Measurements from ENCODE around the gene MRPL12. TPM values are rescaled to one million over a fixed set of nuclear protein-coding genes. Genes with fewer than 3 reads are reported as not detected.
A peak's percentile ranks its signal among the peaks of the same experiment; 100 is the strongest.

The MRPL12 gene
- polyA plus RNA-seq, 4 donors: 46.3 to 258 (median 170) TPM

DNA sequence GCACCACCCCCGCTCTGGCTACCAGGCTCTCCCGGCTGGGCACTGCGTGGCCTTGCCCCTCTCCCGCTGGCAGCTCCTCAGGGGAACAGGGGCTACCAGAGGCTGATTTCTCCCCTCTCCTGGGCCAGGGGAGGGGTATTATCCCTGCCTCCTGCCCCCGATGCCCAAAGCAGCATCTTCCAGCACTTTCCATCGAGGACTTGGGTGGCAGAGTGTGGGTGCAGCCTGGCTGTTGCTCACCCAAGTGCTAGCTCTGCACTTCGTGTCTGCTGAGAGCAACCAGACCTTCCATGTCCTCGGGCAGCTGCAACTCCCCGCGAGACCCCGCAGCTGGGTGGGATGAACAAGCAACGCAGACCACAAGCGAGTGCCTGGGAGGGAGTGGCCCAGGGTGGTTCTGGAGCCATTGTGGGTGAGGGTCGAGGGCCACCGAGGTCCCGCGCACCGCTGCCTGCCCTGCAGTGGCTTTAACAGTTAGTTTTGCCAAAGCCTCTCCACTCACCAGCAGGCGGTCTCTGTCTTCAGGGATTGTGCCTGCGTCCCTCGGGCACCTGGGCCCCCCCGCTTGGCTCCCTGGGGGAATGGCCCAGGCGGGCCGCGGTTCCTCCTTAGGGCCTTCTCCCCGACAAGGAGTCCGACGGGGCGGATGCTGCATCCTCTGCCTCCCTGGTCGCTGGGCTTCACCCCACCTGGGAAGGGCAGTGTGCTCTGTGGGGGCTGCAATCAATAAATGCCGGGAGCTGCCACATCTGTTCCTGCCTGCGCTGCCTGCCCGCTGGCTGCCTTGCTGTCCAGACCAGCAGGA lies 17.3 kb downstream of the MRPL12 start:
- DNase-seq (no peak), FAIRE-seq (no peak)
- Histone ChIP-seq H3K27me3 (ENCODE audit: control insufficient read depth in 3 of 3, insufficient read depth in 3 of 3, low read length in 3 of 3) (no peaks in the 10 kb centered on the region), H3K36me3 (ENCODE audit: control insufficient read depth in 3 of 3, insufficient read depth in 2 of 3, low read depth in 1 of 3, low read length in 3 of 3) (peaks cover 0 to 52% (median 0%) of the 10 kb centered on the region in 3 donors), H3K27ac (ENCODE audit: low read depth in 1 of 3, low read length in 2 of 3) (no peak overlapping the region), H3K9me3 (ENCODE audit: control insufficient read depth in 2 of 2, insufficient read depth in 1 of 2, low read depth in 1 of 2, low read length in 1 of 2) (no peaks in the 10 kb centered on the region), H3K4me3 (ENCODE audit: low read depth in 1 of 3, low read length in 3 of 3) (no peak overlapping the region), H3K4me1 (ENCODE audit: control insufficient read depth in 3 of 3, insufficient read depth in 2 of 3, low read depth in 1 of 3, low read length in 2 of 3) (peaks cover 0 to 7% (median 2%) of the 10 kb centered on the region in 3 donors)
- 86 to 90% (median 88%) methylated on average over 30 to 33 of the region's 33 CpGs for WGBS, 3 donors

DNA sequence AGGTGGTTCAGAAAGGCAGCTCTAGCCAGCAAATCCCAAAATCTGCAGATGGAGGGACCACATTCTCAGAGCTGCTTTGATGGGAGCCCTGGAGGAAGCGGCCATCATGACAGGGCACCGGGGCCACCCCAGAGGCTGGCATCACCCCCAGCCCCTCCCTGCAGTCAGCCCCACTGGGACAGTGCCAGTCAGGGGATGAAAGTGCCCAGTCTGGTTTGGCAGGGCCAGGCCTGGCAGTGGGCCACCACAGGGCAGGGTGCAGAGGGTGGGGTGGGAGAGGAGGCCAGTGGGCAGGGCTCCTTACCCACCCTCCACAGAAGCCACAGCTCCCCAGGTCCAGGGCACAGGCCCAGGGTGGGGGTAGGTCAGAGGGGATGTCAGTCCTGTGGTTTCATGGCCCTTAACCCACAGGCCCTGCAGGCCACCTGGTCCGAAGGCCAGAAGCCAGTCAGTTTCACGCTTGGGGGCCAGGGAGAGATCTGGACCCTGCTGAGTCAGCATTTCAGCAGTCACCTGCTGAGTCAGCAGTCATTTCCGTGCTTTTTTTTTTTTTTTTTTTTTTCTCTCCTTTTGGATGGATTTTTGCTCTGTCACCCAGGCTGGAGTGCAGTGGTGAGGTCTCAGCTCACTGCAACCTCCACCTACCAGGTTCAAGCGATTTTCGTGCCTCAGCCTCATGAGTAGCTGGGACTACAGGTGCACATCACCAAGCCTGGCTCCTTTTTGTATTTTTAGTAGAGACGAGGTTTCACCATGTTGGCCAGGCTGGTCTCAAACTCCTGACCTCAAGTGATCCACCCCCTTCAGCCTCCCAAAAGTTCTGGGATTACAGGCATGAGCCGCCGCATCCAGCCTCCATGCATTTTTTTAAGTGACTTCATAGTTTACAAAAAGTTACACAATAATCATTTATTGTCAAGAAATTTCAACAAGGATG lies 19.3 kb downstream of the MRPL12 start:
- Histone ChIP-seq H3K27me3 (ENCODE audit: control insufficient read depth in 3 of 3, insufficient read depth in 3 of 3, low read length in 3 of 3) (no peaks in the 10 kb centered on the region), H3K36me3 (ENCODE audit: control insufficient read depth in 3 of 3, insufficient read depth in 2 of 3, low read depth in 1 of 3, low read length in 3 of 3) (peaks cover 0 to 32% (median 0%) of the 10 kb centered on the region in 3 donors), H3K27ac (ENCODE audit: low read depth in 1 of 3, low read length in 2 of 3) (peak overlapping the region in 2 of 3 donors; percentile 26 to 33), H3K9me3 (ENCODE audit: control insufficient read depth in 2 of 2, insufficient read depth in 1 of 2, low read depth in 1 of 2, low read length in 1 of 2) (no peaks in the 10 kb centered on the region), H3K4me1 (ENCODE audit: control insufficient read depth in 3 of 3, insufficient read depth in 2 of 3, low read depth in 1 of 3, low read length in 2 of 3) (peaks cover 0 to 7% (median 2%) of the 10 kb centered on the region in 3 donors), H3K4me3 (ENCODE audit: low read depth in 1 of 3, low read length in 3 of 3) (no peak overlapping the region)
- 22 to 43% (median 27%) methylated on average over 9 to 10 of the region's 10 CpGs for WGBS, 3 donors
- DNase-seq: peak; percentile 30 to 88
- no peak for FAIRE-seq

DNA sequence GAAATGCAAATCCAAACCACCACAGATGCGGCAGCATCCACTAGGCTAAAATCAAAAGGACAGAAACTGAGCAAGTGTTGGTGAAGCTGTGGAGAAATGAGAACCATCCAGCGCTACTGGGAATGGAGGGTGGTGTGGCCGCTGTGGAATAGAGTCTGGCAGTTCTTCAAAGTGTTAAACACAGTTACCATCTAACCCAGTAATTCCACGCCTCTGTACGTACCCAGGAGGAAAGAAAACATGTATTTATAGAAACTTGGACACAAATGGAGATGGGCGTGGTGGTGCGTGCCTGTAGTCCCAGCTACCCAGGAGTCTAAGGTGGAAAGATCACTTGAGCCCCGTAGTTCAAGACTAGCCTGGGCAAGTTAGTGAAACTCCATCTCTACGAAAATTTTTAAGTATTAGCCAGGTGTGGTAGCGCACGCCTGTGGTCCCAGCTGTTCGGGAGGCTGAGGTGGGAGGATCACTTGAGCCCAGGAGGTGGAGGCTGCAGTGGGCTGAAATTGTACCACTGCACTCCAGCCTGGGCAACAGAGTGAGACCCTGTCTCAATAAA lies 20.6 kb downstream of the MRPL12 start:
- H3K27ac ChIP-seq (ENCODE audit: low read depth in 1 of 3, low read length in 2 of 3): no peak overlapping the region
- FAIRE-seq (no peak), DNase-seq (peak in 1 of 2 donors; percentile 42)
- H3K27me3 ChIP-seq (ENCODE audit: control insufficient read depth in 3 of 3, insufficient read depth in 3 of 3, low read length in 3 of 3): no peaks in the 10 kb centered on the region
- 20 to 45% (median 32%) methylated on average over 12 of the region's 12 CpGs for WGBS, 3 donors
- peaks cover 0 to 7% (median 2%) of the 10 kb centered on the region in 3 donors for H3K4me1 ChIP-seq (ENCODE audit: control insufficient read depth in 3 of 3, insufficient read depth in 2 of 3, low read depth in 1 of 3, low read length in 2 of 3)
- H3K9me3 ChIP-seq (ENCODE audit: control insufficient read depth in 2 of 2, insufficient read depth in 1 of 2, low read depth in 1 of 2, low read length in 1 of 2): no peaks in the 10 kb centered on the region
- H3K4me3 ChIP-seq (ENCODE audit: low read depth in 1 of 3, low read length in 3 of 3): no peak overlapping the region
- H3K36me3 ChIP-seq (ENCODE audit: control insufficient read depth in 3 of 3, insufficient read depth in 2 of 3, low read depth in 1 of 3, low read length in 3 of 3): peaks cover 0 to 21% (median 0%) of the 10 kb centered on the region in 3 donors

DNA sequence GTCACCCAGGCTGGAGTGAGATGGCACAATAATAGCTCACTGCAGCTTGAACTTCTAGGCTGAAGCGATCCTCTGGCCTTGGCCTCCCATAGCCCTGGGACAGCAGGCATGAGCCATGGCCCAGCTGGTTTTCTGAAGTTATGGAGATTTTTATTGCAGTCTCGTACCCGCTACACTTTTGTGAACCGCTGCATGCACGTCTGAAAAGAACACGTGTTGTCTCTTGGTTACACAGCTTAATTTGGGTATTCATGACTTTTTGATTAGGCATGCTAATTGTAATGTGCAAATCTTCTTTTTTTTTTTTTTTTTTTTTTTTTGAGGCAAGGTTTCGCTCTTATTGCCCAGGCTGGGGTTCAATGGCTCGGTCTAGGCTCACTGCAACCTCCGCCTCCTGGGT lies 22.3 kb downstream of the MRPL12 start:
- Histone ChIP-seq H3K27ac (ENCODE audit: low read depth in 1 of 3, low read length in 2 of 3) (no peak overlapping the region), H3K4me1 (ENCODE audit: control insufficient read depth in 3 of 3, insufficient read depth in 2 of 3, low read depth in 1 of 3, low read length in 2 of 3) (peaks cover 0 to 7% (median 2%) of the 10 kb centered on the region in 3 donors), H3K4me3 (ENCODE audit: low read depth in 1 of 3, low read length in 3 of 3) (no peak overlapping the region), H3K9me3 (ENCODE audit: control insufficient read depth in 2 of 2, insufficient read depth in 1 of 2, low read depth in 1 of 2, low read length in 1 of 2) (no peaks in the 10 kb centered on the region), H3K27me3 (ENCODE audit: control insufficient read depth in 3 of 3, insufficient read depth in 3 of 3, low read length in 3 of 3) (peaks cover 0 to 4% (median 0%) of the 10 kb centered on the region in 3 donors), H3K36me3 (ENCODE audit: control insufficient read depth in 3 of 3, insufficient read depth in 2 of 3, low read depth in 1 of 3, low read length in 3 of 3) (peaks cover 0 to 8% (median 0%) of the 10 kb centered on the region in 3 donors)
- DNase-seq: no peak
- WGBS, 3 donors: 64 to 84% (median 76%) methylated on average over 9 of the region's 9 CpGs
- FAIRE-seq: no peak

DNA sequence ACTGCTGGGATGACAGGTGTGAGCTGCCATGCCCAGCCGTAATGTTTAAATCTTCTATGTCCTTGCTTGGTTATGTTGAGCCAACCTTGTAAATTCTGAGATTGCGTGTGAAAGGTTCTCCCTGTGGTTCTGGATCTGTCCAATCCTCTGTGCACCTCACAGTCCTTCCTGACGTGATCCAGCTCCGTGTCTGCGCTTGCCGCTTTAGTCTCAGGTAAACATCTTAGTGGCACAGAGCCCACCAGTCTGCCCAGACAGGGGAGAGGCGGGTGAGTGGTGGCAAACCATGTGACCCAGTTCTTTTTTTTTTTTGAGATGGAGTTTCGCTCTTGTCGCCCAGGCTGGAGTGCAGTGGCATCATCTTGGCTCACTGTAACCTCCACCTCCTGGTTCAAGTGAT lies 22.8 kb downstream of the MRPL12 start:
- Histone ChIP-seq H3K4me3 (ENCODE audit: low read depth in 1 of 3, low read length in 3 of 3) (no peak overlapping the region), H3K4me1 (ENCODE audit: control insufficient read depth in 3 of 3, insufficient read depth in 2 of 3, low read depth in 1 of 3, low read length in 2 of 3) (peaks cover 0 to 7% (median 2%) of the 10 kb centered on the region in 3 donors), H3K27me3 (ENCODE audit: control insufficient read depth in 3 of 3, insufficient read depth in 3 of 3, low read length in 3 of 3) (peaks cover 0 to 6% (median 0%) of the 10 kb centered on the region in 3 donors), H3K9me3 (ENCODE audit: control insufficient read depth in 2 of 2, insufficient read depth in 1 of 2, low read depth in 1 of 2, low read length in 1 of 2) (no peaks in the 10 kb centered on the region), H3K36me3 (ENCODE audit: control insufficient read depth in 3 of 3, insufficient read depth in 2 of 3, low read depth in 1 of 3, low read length in 3 of 3) (peaks cover 0 to 2% (median 0%) of the 10 kb centered on the region in 3 donors), H3K27ac (ENCODE audit: low read depth in 1 of 3, low read length in 2 of 3) (no peak overlapping the region)
- FAIRE-seq (no peak), DNase-seq (no peak)
- WGBS, 3 donors: 34 to 73% (median 43%) methylated on average over 9 of the region's 9 CpGs

DNA sequence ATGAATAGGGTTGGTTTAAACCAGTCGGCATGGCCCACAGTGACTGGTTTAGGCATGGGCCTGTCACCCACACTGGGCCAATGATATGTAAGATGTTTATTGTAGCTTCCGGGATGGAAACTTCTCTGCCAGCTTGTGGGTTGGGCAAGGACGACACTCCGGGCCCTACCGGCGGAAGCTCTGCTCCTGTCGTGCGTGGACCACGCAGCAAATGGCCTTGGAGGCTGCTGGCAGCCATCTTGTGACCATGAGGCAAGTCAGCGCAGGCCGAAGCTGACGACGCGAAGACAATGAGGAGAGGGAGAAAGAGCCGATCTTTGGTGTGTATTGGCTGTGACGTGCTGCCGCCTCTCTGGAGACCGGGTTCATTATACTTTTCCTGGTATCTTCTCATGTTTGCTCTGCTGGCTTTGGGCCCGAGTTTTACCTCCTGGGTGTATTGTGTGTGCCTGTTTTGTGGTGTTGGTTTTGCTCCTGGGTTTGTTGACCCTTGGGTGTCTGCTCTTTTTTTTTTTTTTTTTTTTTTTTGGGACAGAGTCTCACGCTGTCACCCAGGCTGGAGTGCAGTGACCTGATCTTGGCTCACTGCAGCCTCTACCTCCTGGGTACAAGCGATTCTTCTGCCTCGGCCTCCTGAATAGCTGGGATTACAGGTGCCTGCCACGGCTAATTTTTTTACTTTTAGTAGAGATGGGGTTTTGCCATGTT lies 24.3 kb downstream of the MRPL12 start:
- peak in 1 of 2 donors; percentile 83 for DNase-seq
- 29 to 71% (median 50%) methylated on average over 23 of the region's 23 CpGs for whole genome bisulfite sequencing, 3 donors
- H3K9me3 ChIP-seq (ENCODE audit: control insufficient read depth in 2 of 2, insufficient read depth in 1 of 2, low read depth in 1 of 2, low read length in 1 of 2): no peaks in the 10 kb centered on the region
- no peak for FAIRE-seq
- peak overlapping the region in 1 of 3 donors; percentile 18 for H3K27ac ChIP-seq (ENCODE audit: low read depth in 1 of 3, low read length in 2 of 3)
- no peaks in the 10 kb centered on the region for H3K36me3 ChIP-seq (ENCODE audit: control insufficient read depth in 3 of 3, insufficient read depth in 2 of 3, low read depth in 1 of 3, low read length in 3 of 3)
- peaks cover 0 to 18% (median 0%) of the 10 kb centered on the region in 3 donors for H3K27me3 ChIP-seq (ENCODE audit: control insufficient read depth in 3 of 3, insufficient read depth in 3 of 3, low read length in 3 of 3)
- H3K4me1 ChIP-seq (ENCODE audit: control insufficient read depth in 3 of 3, insufficient read depth in 2 of 3, low read depth in 1 of 3, low read length in 2 of 3): peaks cover 0 to 5% (median 0%) of the 10 kb centered on the region in 3 donors
- no peak overlapping the region for H3K4me3 ChIP-seq (ENCODE audit: low read depth in 1 of 3, low read length in 3 of 3)

DNA sequence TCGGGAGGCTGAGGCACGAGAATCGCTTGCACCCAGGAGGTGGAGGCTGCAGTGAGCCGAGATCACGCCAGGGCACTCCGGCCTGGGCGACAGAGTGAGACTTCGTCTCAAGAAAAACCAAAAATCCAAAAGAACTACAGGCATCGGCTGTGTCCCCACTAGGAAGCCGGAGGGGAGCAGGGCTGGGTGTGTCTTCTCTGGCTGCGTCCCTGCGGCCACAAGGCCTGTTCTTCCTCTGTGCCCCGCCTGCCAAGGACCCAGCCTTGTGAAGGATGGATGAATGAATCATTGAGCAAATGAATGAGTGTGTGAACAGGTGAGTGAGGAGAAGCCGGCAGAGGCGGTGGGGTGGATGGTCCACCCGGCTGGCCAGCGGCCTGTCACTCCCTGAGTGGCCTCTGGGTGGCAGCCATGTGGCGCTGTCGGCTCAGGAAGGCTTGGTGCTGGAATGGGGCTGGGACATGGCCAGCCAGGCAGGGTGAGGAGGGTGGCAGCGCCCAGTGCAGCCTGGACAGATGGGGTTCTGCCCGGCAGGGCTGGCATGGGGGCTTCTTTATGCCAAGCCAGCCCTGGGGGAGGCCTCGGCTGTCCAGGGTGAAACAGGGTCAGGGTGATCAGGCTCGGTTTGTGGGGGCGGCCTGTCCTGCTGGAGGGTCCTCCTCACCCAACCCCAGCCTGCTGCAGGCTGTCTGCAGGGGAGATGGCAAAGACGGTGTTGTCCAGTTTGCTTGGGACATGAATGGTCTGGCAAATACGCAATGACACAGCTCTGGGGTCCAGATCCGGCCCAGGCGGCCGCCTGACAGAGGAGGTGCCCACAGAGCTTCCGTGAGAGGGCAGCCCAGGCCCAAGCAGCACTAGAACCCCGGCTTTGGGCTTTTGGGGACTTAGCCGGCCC lies 30.6 kb downstream of the MRPL12 start:
- Histone ChIP-seq H3K4me1 (ENCODE audit: control insufficient read depth in 3 of 3, insufficient read depth in 2 of 3, low read depth in 1 of 3, low read length in 2 of 3) (peaks cover 3 to 11% (median 3%) of the 10 kb centered on the region in 3 donors), H3K9me3 (ENCODE audit: control insufficient read depth in 2 of 2, insufficient read depth in 1 of 2, low read depth in 1 of 2, low read length in 1 of 2) (no peaks in the 10 kb centered on the region), H3K27me3 (ENCODE audit: control insufficient read depth in 3 of 3, insufficient read depth in 3 of 3, low read length in 3 of 3) (peaks cover 0 to 25% (median 0%) of the 10 kb centered on the region in 3 donors), H3K4me3 (ENCODE audit: low read depth in 1 of 3, low read length in 3 of 3) (no peak overlapping the region), H3K36me3 (ENCODE audit: control insufficient read depth in 3 of 3, insufficient read depth in 2 of 3, low read depth in 1 of 3, low read length in 3 of 3) (no peaks in the 10 kb centered on the region), H3K27ac (ENCODE audit: low read depth in 1 of 3, low read length in 2 of 3) (peak overlapping the region in 2 of 3 donors; percentile 4 to 5)
- DNase-seq: peak; percentile 80 to 84
- no peak for FAIRE-seq
- 22 to 43% (median 27%) methylated on average over 32 of the region's 32 CpGs for WGBS, 3 donors
